H1 (cell line): ENCODE data around the gene DDX21. TPM values are rescaled to one million over a fixed set of nuclear protein-coding genes. Genes with fewer than 3 reads are reported as not detected.

ENCODE experiments used
- CTCF ChIA-PET: fragments of 300-600 bp; sonication (Branson Sonifier 250); formaldehyde crosslinking; loops from one replicate; lab custom pipeline; 2021; ENCODE audit not compliant: partially characterized antibody; lab: Charles Lee
- POLR2A ChIA-PET: fragments of 300-600 bp; sonication (Branson Sonifier 250); formaldehyde crosslinking; loops from one replicate; lab custom pipeline; 2021; ENCODE audit warnings: inconsistent platforms; ENCODE audit not compliant: partially characterized antibody; lab: Charles Lee
- DNase-seq, 2 experiments: peaks; one replicate each; pipeline versions ENCODE4 v3.0.0 to v3.0.0-alpha.2; 2010 to 2022; ENCODE audit warnings: low spot score in 2 of 2, low read depth in 1 of 2, mixed read lengths in 1 of 2
- FAIRE-seq: peaks from 2 replicates; lab custom pipeline; 2011; peaks lifted over from hg19 to GRCh38; lab: Jason Lieb, UNC
- H2AFZ ChIP-seq: 2 replicates; pipeline ENCODE4 v1.8.1; 2012; ENCODE audit warnings: low read length, inconsistent platforms
- H2AK5ac ChIP-seq: 2 replicates; pipeline ENCODE4 v1.6.1; 2013; ENCODE audit warnings: low read depth, low read length
- H2BK120ac ChIP-seq: replicated peaks from 2 replicates; pipeline ENCODE3; 2013; ENCODE audit warnings: low read depth, low read length, inconsistent platforms
- H2BK12ac ChIP-seq: 2 replicates; pipeline ENCODE4 v1.6.1; 2013; ENCODE audit warnings: low read depth, low read length
- H2BK15ac ChIP-seq: 2 replicates; pipeline ENCODE4 v1.6.1; 2013; ENCODE audit warnings: low read length
- H2BK20ac ChIP-seq: 2 replicates; pipeline ENCODE4 v1.6.1; 2013; ENCODE audit warnings: low read length
- H2BK5ac ChIP-seq: 2 replicates; pipeline ENCODE4 v1.6.1; 2013; ENCODE audit warnings: low read depth, low read length
- H3K14ac ChIP-seq: 2 replicates; pipeline ENCODE4 v1.6.1; 2013; ENCODE audit warnings: inconsistent platforms; ENCODE audit not compliant: insufficient read length
- H3K18ac ChIP-seq: 2 replicates; pipeline ENCODE4 v1.6.1; 2013; ENCODE audit warnings: low read length; ENCODE audit errors: extremely low read depth
- H3K23ac ChIP-seq: 2 replicates; pipeline ENCODE4 v1.6.1; 2013; ENCODE audit warnings: inconsistent platforms; ENCODE audit not compliant: insufficient read length
- H3K23me2 ChIP-seq: 2 replicates; pipeline ENCODE4 v1.6.1; 2013; ENCODE audit warnings: low read depth, low read length
- H3K27ac ChIP-seq: 2 replicates; pipeline ENCODE4 v1.6.1; 2011; ENCODE audit warnings: low read depth, low read length, inconsistent platforms
- H3K27me3 ChIP-seq, 4 experiments: replicated peaks in 1 of 4; 1 replicate in 1 of 4; 2 replicates in 3 of 4; pipeline versions ENCODE4 v1.6.1 to v1.8.1; 2011 to 2013; ENCODE audit warnings: low read length in 3 of 4, mild to moderate bottlenecking in 3 of 4, inconsistent platforms in 2 of 4, mixed read lengths in 2 of 4, moderate library complexity in 1 of 4; ENCODE audit not compliant: control insufficient read depth in 3 of 4, insufficient read depth in 3 of 4; ENCODE audit errors: extremely low read depth in 1 of 4
- H3K36me3 ChIP-seq, 4 experiments: 2 replicates each; pipeline versions ENCODE4 v1.6.1 to v1.8.1; 2011 to 2013; ENCODE audit warnings: mild to moderate bottlenecking in 4 of 4, low read length in 3 of 4, moderate library complexity in 2 of 4, control low read depth in 1 of 4, inconsistent platforms in 1 of 4; ENCODE audit not compliant: insufficient read depth in 4 of 4, control insufficient read depth in 2 of 4
- H3K4ac ChIP-seq: replicated peaks from 2 replicates; pipeline ENCODE3; 2013; ENCODE audit warnings: low read length, low read depth, mixed read lengths, inconsistent platforms; ENCODE audit not compliant: insufficient read length
- H3K4me1 ChIP-seq, 4 experiments: replicated peaks in 1 of 4; 1 replicate in 1 of 4; 2 replicates in 3 of 4; pipeline versions ENCODE4 v1.6.1 to v1.8.1; 2011 to 2013; ENCODE audit warnings: low read length in 3 of 4, inconsistent platforms in 2 of 4, mixed read lengths in 1 of 4; ENCODE audit not compliant: insufficient read depth in 4 of 4, control insufficient read depth in 3 of 4
- H3K4me2 ChIP-seq, 2 experiments: 2 replicates each; pipeline versions ENCODE4 v1.6.1 to v1.8.1; 2011 to 2013; ENCODE audit warnings: low read depth in 2 of 2, low read length in 2 of 2, control low read depth in 1 of 2, inconsistent platforms in 1 of 2, mild to moderate bottlenecking in 1 of 2; ENCODE audit not compliant: insufficient read depth in 1 of 2
- H3K4me3 ChIP-seq, 4 experiments: fragments of 200-600, 300-600 bp in 1 of 4; sonication (generic), shearing (Covaris generic), sonication (Bioruptor Twin) in 1 of 4; 2 replicates each; pipeline versions ENCODE4 v1.5.1 to v1.8.1; 2011 to 2016; ENCODE audit warnings: low read length in 4 of 4, low read depth in 3 of 4, control low read depth in 2 of 4, inconsistent platforms in 2 of 4, mild to moderate bottlenecking in 2 of 4, mixed read lengths in 1 of 4, moderate library complexity in 1 of 4; ENCODE audit not compliant: insufficient read depth in 2 of 4; ENCODE audit errors: extremely low read depth in 1 of 4
- H3K56ac ChIP-seq: replicated peaks from 2 replicates; pipeline ENCODE3; 2013; ENCODE audit warnings: low read depth, mild to moderate bottlenecking, mixed read lengths, low read length, inconsistent platforms; ENCODE audit not compliant: insufficient read length
- H3K79me1 ChIP-seq: 2 replicates; pipeline ENCODE4 v1.6.1; 2013; ENCODE audit warnings: low read depth, low read length, control low read depth
- H3K79me2 ChIP-seq, 2 experiments: 2 replicates each; pipeline versions ENCODE4 v1.6.1 to v1.8.1; 2012 to 2013; ENCODE audit warnings: low read length in 2 of 2, mild to moderate bottlenecking in 2 of 2, inconsistent platforms in 1 of 2; ENCODE audit not compliant: insufficient read depth in 2 of 2, control insufficient read depth in 1 of 2
- H3K9ac ChIP-seq, 4 experiments: replicated peaks in 1 of 4; 1 replicate in 1 of 4; 2 replicates in 3 of 4; pipeline versions ENCODE4 v1.6.1 to v1.8.1; 2011 to 2013; ENCODE audit warnings: low read depth in 3 of 4, low read length in 3 of 4, control low read depth in 2 of 4, mild to moderate bottlenecking in 2 of 4, moderate library complexity in 2 of 4, inconsistent platforms in 1 of 4; ENCODE audit errors: extremely low read depth in 1 of 4
- H3K9me3 ChIP-seq, 2 experiments: 2 replicates each; pipeline versions ENCODE4 v1.6.1 to v1.8.1; 2012 to 2013; ENCODE audit warnings: mild to moderate bottlenecking in 2 of 2, moderate library complexity in 2 of 2, control low read depth in 1 of 2, inconsistent platforms in 1 of 2, low read depth in 1 of 2, low read length in 1 of 2, mixed read lengths in 1 of 2; ENCODE audit not compliant: insufficient read depth in 2 of 2
- H4K20me1 ChIP-seq, 2 experiments: replicated peaks in 1 of 2; 2 replicates each; pipeline versions ENCODE3 to v1.8.1; 2011 to 2013; ENCODE audit warnings: inconsistent platforms in 2 of 2, low read length in 2 of 2, mild to moderate bottlenecking in 1 of 2; ENCODE audit not compliant: insufficient read depth in 2 of 2, control insufficient read depth in 1 of 2
- H4K5ac ChIP-seq: 2 replicates; pipeline ENCODE4 v1.6.1; 2013; ENCODE audit warnings: low read length, low read depth, mixed read lengths, inconsistent platforms; ENCODE audit not compliant: insufficient read length
- H4K8ac ChIP-seq: 2 replicates; pipeline ENCODE4 v1.8.0; 2013; ENCODE audit warnings: mild to moderate bottlenecking, moderate library complexity, low read length, inconsistent platforms; ENCODE audit not compliant: insufficient read depth; ENCODE audit errors: extremely low read depth
- H4K91ac ChIP-seq: replicated peaks from 2 replicates; pipeline ENCODE3; 2013; ENCODE audit warnings: low read length, mixed read lengths, inconsistent platforms; ENCODE audit not compliant: insufficient read length
- CBX5 ChIP-seq: fragments of 300-800, 300-1000 bp; sonication (generic); IDR thresholded peaks from 2 replicates; pipeline ENCODE4 v1.7.1; 2016; ENCODE audit warnings: antibody characterized with exemption, low read length, low read depth
- CEBPB ChIP-seq: IDR thresholded peaks from 2 replicates; pipeline ENCODE4 v1.6.1; 2012; ENCODE audit warnings: low read depth, low read length
- CHD1 ChIP-seq: IDR thresholded peaks from 2 replicates; pipeline ENCODE4 v1.6.1; 2012; ENCODE audit warnings: low read depth, low read length, improper control_type of control experiment
- JUN ChIP-seq: IDR thresholded peaks from 2 replicates; pipeline ENCODE4 v1.6.1; 2011; ENCODE audit warnings: low read depth, mild to moderate bottlenecking, improper control_type of control experiment, low read length
- JUND ChIP-seq: IDR thresholded peaks from 2 replicates; pipeline ENCODE4 v1.6.1; 2011; ENCODE audit warnings: mild to moderate bottlenecking, improper control_type of control experiment, low read length
- KDM4A ChIP-seq: IDR thresholded peaks from one replicate; pipeline ENCODE4 v1.7.1; 2012; ENCODE audit warnings: low read depth, mild to moderate bottlenecking, moderate library complexity, low read length, inconsistent platforms; ENCODE audit not compliant: severe bottlenecking
- NANOG ChIP-seq: IDR thresholded peaks from 2 replicates; pipeline ENCODE4 v1.6.1; 2011; ENCODE audit warnings: low read length, low read depth, mild to moderate bottlenecking, inconsistent platforms; ENCODE audit not compliant: insufficient read depth, poor library complexity, severe bottlenecking
- POU5F1 ChIP-seq: IDR thresholded peaks from 2 replicates; pipeline ENCODE4 v1.6.1; 2011; ENCODE audit warnings: low read depth, mild to moderate bottlenecking, low read length, moderate library complexity
- SP2 ChIP-seq: IDR thresholded peaks from 2 replicates; pipeline ENCODE4 v1.6.1; 2012; ENCODE audit warnings: mild to moderate bottlenecking, low read length, inconsistent platforms
- TBP ChIP-seq: IDR thresholded peaks from 2 replicates; pipeline ENCODE4 v1.6.1; 2011; ENCODE audit warnings: low read depth, low read length, improper control_type of control experiment
- WGBS, 2 experiments: shearing (Covaris generic) in 1 of 2; methylation state at CpG; one replicate each; pipeline versions ENCODE4 v1.1.6 to v1.1.7; 2013 to 2015; ENCODE audit warnings: low lambda C conversion rate in 2 of 2, mixed read lengths in 2 of 2, inconsistent platforms in 1 of 2, low coverage in 1 of 2, missing lambda C conversion rate in 1 of 2; ENCODE audit not compliant: insufficient replicate concordance in 2 of 2, insufficient coverage in 1 of 2, insufficient read length in 1 of 2; ENCODE audit errors: extremely low coverage in 1 of 2, missing lambda C conversion rate in 1 of 2; 5-methylcytosine and 5-hydroxymethylcytosine counted together
- polyA plus RNA-seq, 7 experiments: library from polyadenylated mRNA; depleted of rRNA in 3 of 7; stranded (reverse) in 5 of 7; unstranded in 2 of 7; fragments of >200 nt in 5 of 7; fragments of 200-250 nt in 2 of 7; gene quantifications; 1 replicate in 5 of 7; 2 replicates in 1 of 7; 4 replicates in 1 of 7; pipeline versions ENCODE4 v1.2.1 to v1.2.3, GENCODE V29; 2011 to 2013; ENCODE audit warnings: missing spikeins in 2 of 7, mixed read lengths in 2 of 7
- total RNA-seq: library from RNA; stranded (reverse); fragmentation: NEBNext Ultra II Directional; extraction: Animal tissue kit (Norgen Biotek cat#: 25700); gene quantifications from 2 replicates; pipeline ENCODE4 v1.2.1, GENCODE V29; 2021
- TF ChIP-seq, protein P1 (sequence below): IDR thresholded peaks from 2 replicates; pipeline ENCODE4 v1.6.1; 2012; ENCODE audit warnings: low read length, inconsistent platforms

DDX21 gene
- total and polyA plus RNA-seq, 2 of the 8 experiments (the other 6 are each of a cell fraction or from before 2014, with no cell fraction given) = 67.0 to 195 TPM

DNA sequence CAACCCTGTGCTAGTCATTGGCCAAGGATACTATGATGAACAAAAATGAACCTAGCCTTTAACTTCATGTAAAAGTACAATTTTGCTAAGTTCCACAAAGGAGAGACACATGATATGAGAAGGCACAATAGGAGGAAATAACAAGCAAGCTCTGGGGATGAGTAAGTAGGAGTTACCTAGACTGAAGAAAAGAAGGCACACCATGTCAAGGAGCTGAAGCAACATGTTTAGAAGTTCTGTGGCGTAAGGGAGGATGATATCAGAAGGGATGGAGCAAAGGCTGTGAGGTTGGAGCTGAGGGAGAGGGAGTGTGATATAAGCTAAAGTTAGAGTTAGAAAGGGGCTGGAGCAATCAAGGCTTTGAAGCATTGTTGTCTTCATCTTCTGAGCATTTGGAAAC is 58.2 kb downstream of the DDX21 start:
- no peak overlapping the region for H2BK5ac ChIP-seq
- H2AFZ ChIP-seq = no peak overlapping the region
- no peaks in the 10 kb centered on the region for H3K9me3 ChIP-seq
- no peak overlapping the region for H2AK5ac ChIP-seq
- FAIRE-seq (no peak), DNase-seq (no peak)
- H3K79me2 ChIP-seq = no peaks in the 10 kb centered on the region
- no peak overlapping the region for H3K14ac ChIP-seq
- no peak for TF ChIP-seq NANOG
- no peak for TF ChIP-seq CHD1
- no peak for TF ChIP-seq CEBPB
- no peak for TF ChIP-seq JUN
- TF ChIP-seq, protein P1, sequence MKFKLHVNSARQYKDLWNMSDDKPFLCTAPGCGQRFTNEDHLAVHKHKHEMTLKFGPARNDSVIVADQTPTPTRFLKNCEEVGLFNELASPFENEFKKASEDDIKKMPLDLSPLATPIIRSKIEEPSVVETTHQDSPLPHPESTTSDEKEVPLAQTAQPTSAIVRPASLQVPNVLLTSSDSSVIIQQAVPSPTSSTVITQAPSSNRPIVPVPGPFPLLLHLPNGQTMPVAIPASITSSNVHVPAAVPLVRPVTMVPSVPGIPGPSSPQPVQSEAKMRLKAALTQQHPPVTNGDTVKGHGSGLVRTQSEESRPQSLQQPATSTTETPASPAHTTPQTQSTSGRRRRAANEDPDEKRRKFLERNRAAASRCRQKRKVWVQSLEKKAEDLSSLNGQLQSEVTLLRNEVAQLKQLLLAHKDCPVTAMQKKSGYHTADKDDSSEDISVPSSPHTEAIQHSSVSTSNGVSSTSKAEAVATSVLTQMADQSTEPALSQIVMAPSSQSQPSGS = no peak
- TF ChIP-seq TBP = no peak
- no peak for TF ChIP-seq KDM4A
- TF ChIP-seq CBX5 = no peak
- no peak for TF ChIP-seq SP2
- TF ChIP-seq JUND = no peak
- TF ChIP-seq POU5F1 = no peak
- H3K4me3 ChIP-seq = no peak overlapping the region
- no peaks in the 10 kb centered on the region for H3K79me1 ChIP-seq
- H2BK20ac ChIP-seq = no peak overlapping the region
- H3K36me3 ChIP-seq = peaks cover 5 to 49% (median 19%) of the 10 kb centered on the region in 4 experiments; a peak in 6 of 8 replicates
- no peak overlapping the region for H4K8ac ChIP-seq
- H3K27ac ChIP-seq = no peak overlapping the region
- no peak overlapping the region for H2BK12ac ChIP-seq
- H3K18ac ChIP-seq = no peak overlapping the region
- no peak overlapping the region for H3K9ac ChIP-seq
- H3K4me2 ChIP-seq = no peak overlapping the region
- no peaks in the 10 kb centered on the region; the same call in 1 of the 2 replicates for H3K23me2 ChIP-seq
- CTCF ChIA-PET = interaction anchor here (0.7 to 1.5 kb wide), 6 partner anchors 8 to 214 kb away, joined by 3 to 4 read pairs (median 3); no protein-coding TSS in a partner anchor
- H2BK15ac ChIP-seq = no peak overlapping the region
- peaks cover 0 to 1% (median 0%) of the 10 kb centered on the region in 4 experiments; a peak in 1 of 7 replicates for H3K27me3 ChIP-seq
- H2BK120ac ChIP-seq = no peak overlapping the region
- POLR2A ChIA-PET = no interaction called here
- H3K23ac ChIP-seq = no peak overlapping the region
- no peak overlapping the region for H4K91ac ChIP-seq
- H4K5ac ChIP-seq = no peak overlapping the region
- H3K56ac ChIP-seq = no peak overlapping the region
- no peak overlapping the region for H3K4ac ChIP-seq
- peaks cover 0 to 6% of the 10 kb centered on the region in 2 experiments for H4K20me1 ChIP-seq
- WGBS, 2 experiments = 86% methylated on average over 1 of the region's 1 CpG; no CpG with 5 or more reads in 1 of the 2 experiments
- no peaks in the 10 kb centered on the region for H3K4me1 ChIP-seq
